ENCODE data around the gene LIN7B. TPM values are rescaled to one million over a fixed set of nuclear protein-coding genes. Genes with fewer than 3 reads are reported as not detected.

The LIN7B gene
- total RNA-seq, 1 experiment from 2014 or later, result 4.2 TPM

- H2AFZ ChIP-seq (ENCODE audit: low read length), result no peak overlapping the region
- no peaks in the 10 kb centered on the region for H3K27me3 ChIP-seq (ENCODE audit: insufficient read depth, low read length)
- no peak overlapping the region for H3K18ac ChIP-seq (ENCODE audit: insufficient read length, low read depth, low read length)
- no peak overlapping the region for H3K56ac ChIP-seq (ENCODE audit: insufficient read length, low read depth, low read length)
- no peak overlapping the region for H2AK5ac ChIP-seq (ENCODE audit: insufficient read length, low read length)
- no peak overlapping the region for H3K4me3 Mint-ChIP-seq
- H3K36me3 Mint-ChIP-seq (ENCODE audit: insufficient read depth in 1 of 3, low read depth in 3 of 3), result peaks cover 39 to 85% (median 84%) of the 10 kb centered on the region in 3 experiments
- no peak for DNase-seq
- H3K27ac Mint-ChIP-seq, result peak overlapping the region in 1 of 3 experiments; percentile 63; a peak in 1 of 7 replicates
- no peak overlapping the region for H3K23ac ChIP-seq (ENCODE audit: insufficient read length, low read depth, low read length)
- no peak overlapping the region for H3T11ph ChIP-seq (ENCODE audit: low read length)
- H3K23me2 ChIP-seq (ENCODE audit: insufficient read length, low read depth, low read length, poor library complexity, severe bottlenecking), result no peaks in the 10 kb centered on the region
- no peak overlapping the region for H3K27ac ChIP-seq (ENCODE audit: insufficient read length, low read depth, low read length)
- no peak overlapping the region for H4K5ac ChIP-seq (ENCODE audit: insufficient read length, low read depth, low read length)
- TF ChIP-seq, protein P1, sequence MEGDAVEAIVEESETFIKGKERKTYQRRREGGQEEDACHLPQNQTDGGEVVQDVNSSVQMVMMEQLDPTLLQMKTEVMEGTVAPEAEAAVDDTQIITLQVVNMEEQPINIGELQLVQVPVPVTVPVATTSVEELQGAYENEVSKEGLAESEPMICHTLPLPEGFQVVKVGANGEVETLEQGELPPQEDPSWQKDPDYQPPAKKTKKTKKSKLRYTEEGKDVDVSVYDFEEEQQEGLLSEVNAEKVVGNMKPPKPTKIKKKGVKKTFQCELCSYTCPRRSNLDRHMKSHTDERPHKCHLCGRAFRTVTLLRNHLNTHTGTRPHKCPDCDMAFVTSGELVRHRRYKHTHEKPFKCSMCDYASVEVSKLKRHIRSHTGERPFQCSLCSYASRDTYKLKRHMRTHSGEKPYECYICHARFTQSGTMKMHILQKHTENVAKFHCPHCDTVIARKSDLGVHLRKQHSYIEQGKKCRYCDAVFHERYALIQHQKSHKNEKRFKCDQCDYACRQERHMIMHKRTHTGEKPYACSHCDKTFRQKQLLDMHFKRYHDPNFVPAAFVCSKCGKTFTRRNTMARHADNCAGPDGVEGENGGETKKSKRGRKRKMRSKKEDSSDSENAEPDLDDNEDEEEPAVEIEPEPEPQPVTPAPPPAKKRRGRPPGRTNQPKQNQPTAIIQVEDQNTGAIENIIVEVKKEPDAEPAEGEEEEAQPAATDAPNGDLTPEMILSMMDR (conservative IDR thresholded peaks at IDR 0.05), result no peak
- H3K14ac ChIP-seq (ENCODE audit: insufficient read depth, low read length), result no peak overlapping the region
- H4K91ac ChIP-seq (ENCODE audit: insufficient read length, low read depth, low read length), result no peak overlapping the region
- no peaks in the 10 kb centered on the region for H4K20me1 ChIP-seq (ENCODE audit: control insufficient read depth, insufficient read depth, insufficient read length)
- H3K4me1 Mint-ChIP-seq, result peaks cover 3 to 4% of the 10 kb centered on the region in 2 experiments; a peak in 1 of 4 replicates
- no peak overlapping the region for H3K4me2 ChIP-seq (ENCODE audit: insufficient read depth, insufficient read length, low read length)
- H3K9me3 ChIP-seq (ENCODE audit: control insufficient read depth, low read depth, low read length), result no peaks in the 10 kb centered on the region
- H2BK5ac ChIP-seq (ENCODE audit: insufficient read length, low read length), result no peak overlapping the region
- no peaks in the 10 kb centered on the region for H3K9me3 Mint-ChIP-seq
- H2BK15ac ChIP-seq (ENCODE audit: low read depth, low read length), result no peak overlapping the region
- H3K27me3 Mint-ChIP-seq (ENCODE audit: low read depth), result no peaks in the 10 kb centered on the region
- no peak overlapping the region for H4K8ac ChIP-seq (replicated peaks; ENCODE audit: insufficient read length, low read depth, low read length)
- H3K9ac ChIP-seq (ENCODE audit: extremely low read depth, insufficient read length, low read length), result no peak overlapping the region
- H2BK12ac ChIP-seq (ENCODE audit: insufficient read length, low read depth, low read length), result no peak overlapping the region
- H3K79me2 ChIP-seq (ENCODE audit: insufficient read depth, low read length), result peaks cover 9% of the 10 kb centered on the region; the same call in 1 of the 2 replicates
- no peaks in the 10 kb centered on the region for H3K4me1 ChIP-seq (ENCODE audit: insufficient read depth, low read length)
- peaks cover 6% of the 10 kb centered on the region for H3K79me1 ChIP-seq (ENCODE audit: insufficient read depth, low read depth, low read length, poor library complexity, severe bottlenecking)
- H2BK120ac ChIP-seq (ENCODE audit: low read depth, low read length, poor library complexity, severe bottlenecking), result no peak overlapping the region
- H2BK20ac ChIP-seq (ENCODE audit: low read depth, low read length, poor library complexity, severe bottlenecking), result no peak overlapping the region
- WGBS (ENCODE audit: extremely low coverage, insufficient read length, low lambda C conversion rate), result no CpG with 5 or more reads among the region's 6 CpGs
- no peak overlapping the region for H3K4ac ChIP-seq (ENCODE audit: low read depth, low read length)
These were observed 21.5 kb upstream of the LIN7B start for GRCh38 chr19:49092686-49093085.

Measured in H9 (cell line).